MCF 10A (cell line): ENCODE data around the gene OSCP1. TPM values are rescaled to one million over a fixed set of nuclear protein-coding genes. Genes with fewer than 3 reads are reported as not detected.

Experiments
- BruUV-seq: library from RNA; stranded (reverse); fragments of 400-500 nt; replicated peaks from 2 replicates; lab custom pipeline; 2021; lab: Mats Ljungman, UMichigan
- CTCF ChIA-PET: fragments of 300-600 bp; sonication (Branson Sonifier 250); formaldehyde crosslinking; extraction: SDS; loops from one replicate; lab custom pipeline; 2021; ENCODE audit warnings: antibody characterized with exemption, inconsistent platforms; lab: Yijun Ruan, JAX
- POLR2A ChIA-PET: fragments of 300-600, 350-650 bp; sonication (Branson Sonifier 250); formaldehyde crosslinking; extraction: SDS; loops from one replicate; lab custom pipeline; 2020; ENCODE audit warnings: antibody characterized with exemption, inconsistent platforms; lab: Yijun Ruan, JAX
- DNase-seq: peaks from one replicate; pipeline ENCODE4 v3.0.0-alpha.2; 2018; ENCODE audit not compliant: unreplicated experiment
- H3K27ac Mint-ChIP-seq: one replicate; pipeline ENCODE4 v1.8.0; 2022; ENCODE audit warnings: mild to moderate bottlenecking, low read depth, mixed read lengths; ENCODE audit not compliant: unreplicated experiment
- H3K27me3 Mint-ChIP-seq: one replicate; pipeline ENCODE4 v1.8.0; 2022; ENCODE audit warnings: mixed read lengths; ENCODE audit not compliant: insufficient read depth, unreplicated experiment
- H3K36me3 Mint-ChIP-seq: one replicate; pipeline ENCODE4 v1.8.0; 2022; ENCODE audit warnings: mild to moderate bottlenecking, moderate library complexity, mixed read lengths; ENCODE audit not compliant: insufficient read depth, unreplicated experiment
- H3K4me1 Mint-ChIP-seq: one replicate; pipeline ENCODE4 v1.8.0; 2022; ENCODE audit warnings: mixed read lengths; ENCODE audit not compliant: insufficient read depth, unreplicated experiment
- H3K4me3 Mint-ChIP-seq: one replicate; pipeline ENCODE4 v1.8.0; 2022; ENCODE audit warnings: mild to moderate bottlenecking, moderate library complexity, mixed read lengths; ENCODE audit not compliant: unreplicated experiment
- H3K9me3 Mint-ChIP-seq: one replicate; pipeline ENCODE4 v1.8.0; 2022; ENCODE audit warnings: mixed read lengths; ENCODE audit not compliant: unreplicated experiment
- intact Hi-C: fragments of 100-400 bp; cut with micrococcal nuclease; formaldehyde crosslinking; loops from 2 replicates; pipeline ENCODE4 v1.14.1; 2022
- total RNA-seq: library from RNA; stranded (reverse); gene quantifications from 2 replicates; pipeline ENCODE4 v1.2.3, GENCODE V29; 2022
- TF ChIP-seq, protein P1 (sequence below): fragments of 200-600 bp; IDR thresholded peaks from one replicate; pipeline ENCODE4 v1.8.0; 2022; ENCODE audit warnings: antibody characterized with exemption, mild to moderate bottlenecking; ENCODE audit not compliant: unreplicated experiment

The OSCP1 gene
- total RNA-seq, 1 experiment from 2014 or later, result 7.6 TPM

DNA sequence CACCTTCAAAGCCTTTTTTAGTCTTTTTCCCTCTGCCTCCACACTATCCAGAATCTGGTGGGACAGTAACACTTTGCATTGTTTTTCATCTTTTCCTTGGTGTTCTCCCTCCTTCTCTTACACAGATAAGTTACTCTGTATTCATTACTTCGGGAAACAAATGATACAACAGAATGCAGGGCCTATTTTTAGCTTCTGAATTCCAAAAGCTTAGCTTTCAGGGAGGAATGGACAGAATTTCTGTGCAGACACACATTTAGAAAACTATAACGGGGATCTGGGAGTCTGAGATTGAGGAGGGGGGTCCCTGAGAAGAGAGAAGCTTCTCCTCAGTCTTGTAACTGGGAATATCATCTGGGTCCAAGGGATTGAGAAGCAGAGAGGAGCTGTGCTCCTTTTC lies 61.0 kb downstream of the OSCP1 start:
- H3K27me3 Mint-ChIP-seq, result no peaks in the 10 kb centered on the region
- ChIA-PET POLR2A (interaction anchor here (0.7 to 6.2 kb wide), 4 partner anchors 9 to 144 kb away, joined by 3 to 148 read pairs (median 4); partner anchors contain the start of gene LSM10), CTCF (interaction anchor here (1.1 to 1.6 kb wide), 2 partner anchors 8 to 31 kb away, joined by 3 to 7 read pairs; partner anchors contain the start of gene LSM10)
- no peak for DNase-seq
- BruUV-seq, result no TSS peak
- no peaks in the 10 kb centered on the region for H3K9me3 Mint-ChIP-seq
- H3K4me1 Mint-ChIP-seq, result peaks cover 23% of the 10 kb centered on the region
- H3K27ac Mint-ChIP-seq, result no peak overlapping the region
- intact Hi-C loops, result no loop called here
- H3K4me3 Mint-ChIP-seq, result no peak overlapping the region
- TF ChIP-seq, protein P1, sequence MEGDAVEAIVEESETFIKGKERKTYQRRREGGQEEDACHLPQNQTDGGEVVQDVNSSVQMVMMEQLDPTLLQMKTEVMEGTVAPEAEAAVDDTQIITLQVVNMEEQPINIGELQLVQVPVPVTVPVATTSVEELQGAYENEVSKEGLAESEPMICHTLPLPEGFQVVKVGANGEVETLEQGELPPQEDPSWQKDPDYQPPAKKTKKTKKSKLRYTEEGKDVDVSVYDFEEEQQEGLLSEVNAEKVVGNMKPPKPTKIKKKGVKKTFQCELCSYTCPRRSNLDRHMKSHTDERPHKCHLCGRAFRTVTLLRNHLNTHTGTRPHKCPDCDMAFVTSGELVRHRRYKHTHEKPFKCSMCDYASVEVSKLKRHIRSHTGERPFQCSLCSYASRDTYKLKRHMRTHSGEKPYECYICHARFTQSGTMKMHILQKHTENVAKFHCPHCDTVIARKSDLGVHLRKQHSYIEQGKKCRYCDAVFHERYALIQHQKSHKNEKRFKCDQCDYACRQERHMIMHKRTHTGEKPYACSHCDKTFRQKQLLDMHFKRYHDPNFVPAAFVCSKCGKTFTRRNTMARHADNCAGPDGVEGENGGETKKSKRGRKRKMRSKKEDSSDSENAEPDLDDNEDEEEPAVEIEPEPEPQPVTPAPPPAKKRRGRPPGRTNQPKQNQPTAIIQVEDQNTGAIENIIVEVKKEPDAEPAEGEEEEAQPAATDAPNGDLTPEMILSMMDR, result no peak
- peaks cover 36% of the 10 kb centered on the region for H3K36me3 Mint-ChIP-seq

GRCh38 chr1:36387141-36387949 lies 62.9 kb downstream of the OSCP1 start:
- no peaks in the 10 kb centered on the region for H3K9me3 Mint-ChIP-seq
- intact Hi-C loops, result no loop called here
- peak overlapping the region; percentile 89 for H3K4me3 Mint-ChIP-seq
- peaks cover 25% of the 10 kb centered on the region for H3K36me3 Mint-ChIP-seq
- H3K27ac Mint-ChIP-seq, result peak overlapping the region; percentile 99
- TF ChIP-seq, protein P1, result no peak
- CTCF ChIA-PET, result interaction anchor here (0.6 to 1.9 kb wide), 11 partner anchors 10 to 104 kb away, joined by 3 to 17 read pairs (median 4); partner anchors contain the start of gene LSM10
- no TSS peak for BruUV-seq
- H3K27me3 Mint-ChIP-seq, result no peaks in the 10 kb centered on the region
- POLR2A ChIA-PET, result interaction anchor here (0.6 to 6.2 kb wide), 28 partner anchors 10 to 1090 kb away, joined by 3 to 148 read pairs (median 4); partner anchors contain the start of genes LSM10, MRPS15, OSCP1 and SH3D21
- peak; percentile 79 for DNase-seq
- H3K4me1 Mint-ChIP-seq, result peaks cover 33% of the 10 kb centered on the region

GRCh38 chr1:36386265-36387140 lies 63.7 kb downstream of the OSCP1 start:
- no peaks in the 10 kb centered on the region for H3K27me3 Mint-ChIP-seq
- H3K27ac Mint-ChIP-seq, result peak overlapping the region; percentile 99
- peaks cover 33% of the 10 kb centered on the region for H3K4me1 Mint-ChIP-seq
- ChIA-PET POLR2A (interaction anchor here (0.6 to 6.2 kb wide), 31 partner anchors 11 to 1091 kb away, joined by 3 to 148 read pairs (median 4); partner anchors contain the start of genes LSM10, MRPS15, OSCP1 and SH3D21), CTCF (interaction anchor here (0.6 to 1.9 kb wide), 13 partner anchors 11 to 104 kb away, joined by 3 to 17 read pairs (median 4); partner anchors contain the start of gene LSM10)
- no peaks in the 10 kb centered on the region for H3K9me3 Mint-ChIP-seq
- BruUV-seq, result TSS peak; percentile 79
- TF ChIP-seq, protein P1, result no peak
- DNase-seq, result peak; percentile 100
- intact Hi-C loops, result loop anchor here (1.0 kb wide), 2 partner anchors 11 to 34 kb away; partner anchors contain the start of gene LSM10
- H3K36me3 Mint-ChIP-seq, result peaks cover 23% of the 10 kb centered on the region
- H3K4me3 Mint-ChIP-seq, result peak overlapping the region; percentile 89
